ENCODE data around the gene ITM2B. TPM values are rescaled to one million over a fixed set of nuclear protein-coding genes. Genes with fewer than 3 reads are reported as not detected.

ITM2B gene
- total RNA-seq, 6 donors from 2014 or later, result 90.1 to 854 (median 640) TPM

GRCh38 chr13:48220592-48220980, 12.4 kb upstream of the ITM2B start:
- WGBS, 2 donors, result 62 to 95% methylated on average over 2 of the region's 2 CpGs
- ATAC-seq (ENCODE audit: low FRiP score in 2 of 2) (no peak), DNase-seq (no peak)
- Histone ChIP-seq H3K27me3 (no peaks in the 10 kb centered on the region), H3K9me3 (no peaks in the 10 kb centered on the region), H3K4me1 (peaks cover 21 to 31% (median 29%) of the 10 kb centered on the region in 4 donors), H3K36me3 (no peaks in the 10 kb centered on the region), H3K4me3 (no peak overlapping the region), H3K27ac (peak overlapping the region; percentile 73 to 88 (median 84))
- no peak for TF ChIP-seq EP300 (IDR thresholded peaks at IDR 0.05)
- TF ChIP-seq POLR2AphosphoS5 (IDR thresholded peaks at IDR 0.05), result no peak
- TF ChIP-seq POLR2A (IDR thresholded peaks at IDR 0.05), result no peak
- TF ChIP-seq CTCF (IDR thresholded peaks at IDR 0.05), result no peak

GRCh38 chr13:48220981-48221685, 11.9 kb upstream of the ITM2B start:
- Histone ChIP-seq H3K9me3 (no peaks in the 10 kb centered on the region), H3K27ac (peak overlapping the region; percentile 73 to 88 (median 84)), H3K27me3 (no peaks in the 10 kb centered on the region), H3K4me1 (peaks cover 21 to 31% (median 29%) of the 10 kb centered on the region in 4 donors), H3K4me3 (peak overlapping the region in 1 of 4 donors; percentile 19), H3K36me3 (no peaks in the 10 kb centered on the region)
- peak in 1 of 2 donors; percentile 54 for DNase-seq
- 33 to 37% methylated on average over 8 of the region's 8 CpGs for WGBS, 2 donors
- peak in 1 of 2 donors; percentile 64 for ATAC-seq (ENCODE audit: low FRiP score in 2 of 2)
- TF ChIP-seq CTCF (IDR thresholded peaks at IDR 0.05), result no peak
- TF ChIP-seq POLR2AphosphoS5 (IDR thresholded peaks at IDR 0.05), result peak in 1 of 2 donors; percentile 17

DNA sequence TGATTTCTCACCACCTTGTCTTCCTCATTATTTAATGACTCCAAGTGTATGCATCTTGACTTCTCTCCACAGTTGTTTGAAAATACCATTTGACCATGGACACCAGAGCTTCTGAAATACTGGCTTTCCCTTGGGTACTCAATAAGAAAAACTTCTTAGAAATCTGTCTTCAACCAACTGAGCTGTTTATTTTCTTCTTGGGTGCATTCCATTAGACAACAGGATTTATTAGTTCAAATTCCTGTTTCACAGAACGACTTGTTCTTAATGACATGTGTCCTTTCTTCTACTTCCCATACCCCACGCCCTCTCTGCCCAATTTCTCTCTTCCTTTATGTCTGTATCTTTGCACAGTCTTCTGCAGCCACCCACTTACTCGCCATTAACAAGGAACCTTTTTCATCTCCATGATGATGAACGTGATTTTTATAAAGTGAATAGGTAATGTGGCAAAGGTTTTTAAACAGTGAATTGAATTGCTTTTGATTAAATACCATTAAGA, 11.3 kb upstream of the ITM2B start:
- TF ChIP-seq EP300 (IDR thresholded peaks at IDR 0.05) (no peak), CTCF (IDR thresholded peaks at IDR 0.05) (no peak), POLR2AphosphoS5 (IDR thresholded peaks at IDR 0.05) (no peak), POLR2A (IDR thresholded peaks at IDR 0.05) (no peak)
- ATAC-seq (ENCODE audit: low FRiP score in 2 of 2) (peak; percentile 53 to 72), DNase-seq (peak in 1 of 2 donors; percentile 29)
- Histone ChIP-seq H3K27me3 (no peaks in the 10 kb centered on the region), H3K4me3 (peak overlapping the region in 3 of 4 donors; percentile 26 to 41 (median 32)), H3K36me3 (no peaks in the 10 kb centered on the region), H3K9me3 (no peaks in the 10 kb centered on the region), H3K27ac (peak overlapping the region; percentile 73 to 88 (median 84)), H3K4me1 (peaks cover 21 to 31% (median 29%) of the 10 kb centered on the region in 4 donors)
- whole genome bisulfite sequencing, 2 donors, result 41 to 55% methylated on average over 4 of the region's 4 CpGs

- Histone ChIP-seq H3K27ac (peak overlapping the region; percentile 73 to 88 (median 84)), H3K36me3 (no peaks in the 10 kb centered on the region), H3K4me1 (peaks cover 21 to 31% (median 29%) of the 10 kb centered on the region in 4 donors), H3K27me3 (no peaks in the 10 kb centered on the region), H3K9me3 (no peaks in the 10 kb centered on the region), H3K4me3 (peak overlapping the region in 3 of 4 donors; percentile 26 to 41 (median 32))
- DNase-seq, result peak in 1 of 2 donors; percentile 75
- TF ChIP-seq EP300 (IDR thresholded peaks at IDR 0.05) (no peak), POLR2AphosphoS5 (IDR thresholded peaks at IDR 0.05) (peak; percentile 17 to 18)
- ATAC-seq (ENCODE audit: low FRiP score in 2 of 2), result peak; percentile 69 to 95
- WGBS, 2 donors, result 36 to 41% methylated on average over 12 of the region's 12 CpGs
Measured at GRCh38 chr13:48222358-48223301, 10.4 kb upstream of the ITM2B start.

DNA sequence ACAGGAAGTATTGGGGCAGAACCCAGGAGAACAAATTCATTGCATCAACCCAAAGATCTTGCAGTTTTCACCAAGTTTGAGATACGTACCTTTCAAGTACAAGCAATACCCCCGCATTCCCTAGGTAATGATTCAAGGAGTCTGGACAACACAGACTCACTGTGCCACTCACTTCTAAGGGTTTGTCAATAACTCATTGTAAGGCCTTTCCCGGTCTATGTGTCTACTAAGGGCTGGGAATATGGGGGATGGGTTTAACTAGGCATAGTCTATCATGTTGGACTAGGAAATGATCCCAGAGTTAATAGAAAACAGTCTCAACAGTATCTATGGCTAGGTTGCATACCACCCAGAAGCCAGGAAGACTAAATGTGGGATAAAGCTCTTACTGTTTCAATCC, 8.3 kb upstream of the ITM2B start:
- DNase-seq (no peak), ATAC-seq (ENCODE audit: low FRiP score in 2 of 2) (no peak)
- 85 to 86% methylated on average over 3 of the region's 3 CpGs for WGBS, 2 donors
- TF ChIP-seq POLR2A (IDR thresholded peaks at IDR 0.05) (no peak), CTCF (IDR thresholded peaks at IDR 0.05) (no peak), EP300 (IDR thresholded peaks at IDR 0.05) (no peak), POLR2AphosphoS5 (IDR thresholded peaks at IDR 0.05) (no peak)
- Histone ChIP-seq H3K27ac (no peak overlapping the region), H3K4me3 (no peak overlapping the region), H3K36me3 (no peaks in the 10 kb centered on the region), H3K4me1 (peaks cover 21 to 30% (median 28%) of the 10 kb centered on the region in 4 donors), H3K9me3 (no peaks in the 10 kb centered on the region), H3K27me3 (no peaks in the 10 kb centered on the region)

All from upper lobe of left lung (tissue), 6 donors.